Measurements from ENCODE around the gene DOK5.

DNA sequence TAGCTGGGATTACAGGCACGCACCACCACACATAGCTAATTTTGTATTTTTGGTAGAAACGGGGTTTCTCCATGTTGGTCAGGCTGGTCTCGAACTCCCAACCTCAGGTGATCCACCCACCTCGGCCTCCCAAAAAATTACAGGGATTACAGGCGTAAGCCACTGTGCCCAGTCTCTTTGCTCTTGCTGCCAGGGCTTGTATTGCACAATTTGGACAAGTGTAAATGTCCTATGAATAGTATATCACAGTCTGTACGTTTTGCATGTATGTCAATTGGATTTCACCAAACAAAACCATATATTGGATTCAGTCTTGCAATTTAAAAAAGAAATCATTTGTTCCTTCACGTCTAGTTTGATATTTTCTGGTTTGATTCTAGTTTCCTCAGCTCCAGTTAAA lies 2.1 kb upstream of the DOK5 start:
- TF ChIP-seq, protein P1, sequence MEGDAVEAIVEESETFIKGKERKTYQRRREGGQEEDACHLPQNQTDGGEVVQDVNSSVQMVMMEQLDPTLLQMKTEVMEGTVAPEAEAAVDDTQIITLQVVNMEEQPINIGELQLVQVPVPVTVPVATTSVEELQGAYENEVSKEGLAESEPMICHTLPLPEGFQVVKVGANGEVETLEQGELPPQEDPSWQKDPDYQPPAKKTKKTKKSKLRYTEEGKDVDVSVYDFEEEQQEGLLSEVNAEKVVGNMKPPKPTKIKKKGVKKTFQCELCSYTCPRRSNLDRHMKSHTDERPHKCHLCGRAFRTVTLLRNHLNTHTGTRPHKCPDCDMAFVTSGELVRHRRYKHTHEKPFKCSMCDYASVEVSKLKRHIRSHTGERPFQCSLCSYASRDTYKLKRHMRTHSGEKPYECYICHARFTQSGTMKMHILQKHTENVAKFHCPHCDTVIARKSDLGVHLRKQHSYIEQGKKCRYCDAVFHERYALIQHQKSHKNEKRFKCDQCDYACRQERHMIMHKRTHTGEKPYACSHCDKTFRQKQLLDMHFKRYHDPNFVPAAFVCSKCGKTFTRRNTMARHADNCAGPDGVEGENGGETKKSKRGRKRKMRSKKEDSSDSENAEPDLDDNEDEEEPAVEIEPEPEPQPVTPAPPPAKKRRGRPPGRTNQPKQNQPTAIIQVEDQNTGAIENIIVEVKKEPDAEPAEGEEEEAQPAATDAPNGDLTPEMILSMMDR (conservative IDR thresholded peaks at IDR 0.05) = no peak
- no peak for TF ChIP-seq ZFX (IDR thresholded peaks at IDR 0.05)
